ENCODE measurements around the gene KCNG2. TPM values are rescaled to one million over a fixed set of nuclear protein-coding genes. Genes with fewer than 3 reads are reported as not detected.

KCNG2 gene
- total and polyA plus RNA-seq, 2 experiments from 2014 or later, result 0.13 to 0.52 TPM

DNA sequence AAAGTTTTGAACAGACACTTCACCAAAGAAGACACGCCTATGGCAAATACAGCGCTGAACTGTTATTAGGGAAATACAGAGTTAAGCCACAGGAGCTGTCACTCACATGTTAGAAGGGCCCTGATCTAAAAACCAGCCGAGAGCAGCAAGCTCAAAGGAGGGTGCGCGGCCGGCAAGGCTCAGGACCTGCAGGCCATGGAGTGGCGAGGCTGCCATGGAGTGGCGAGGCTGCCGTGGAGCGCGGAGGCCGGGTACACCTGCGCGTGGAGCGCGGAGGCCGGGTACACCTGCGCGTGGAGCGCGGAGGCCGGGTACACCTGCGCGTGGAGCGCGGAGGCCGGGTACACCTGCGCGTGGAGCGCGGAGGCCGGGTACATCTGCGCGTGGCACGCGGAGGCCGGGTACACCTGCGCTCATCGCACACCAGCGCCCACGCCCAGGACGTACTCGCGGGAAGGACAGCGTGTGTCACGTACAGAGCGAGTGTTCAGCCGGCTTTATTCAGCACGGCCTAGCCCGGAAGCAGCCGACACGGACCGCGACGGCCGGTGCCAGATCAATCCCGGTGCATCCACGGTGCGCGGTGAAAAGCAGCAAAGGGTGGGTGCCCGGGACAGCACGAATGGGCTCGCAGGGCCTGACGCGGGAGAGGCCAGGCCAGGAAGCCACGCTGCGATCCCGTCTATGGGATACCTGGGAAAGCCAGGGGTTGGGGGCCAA is 84.9 kb downstream of the KCNG2 start (continued):
- TF ChIP-seq, protein P1, sequence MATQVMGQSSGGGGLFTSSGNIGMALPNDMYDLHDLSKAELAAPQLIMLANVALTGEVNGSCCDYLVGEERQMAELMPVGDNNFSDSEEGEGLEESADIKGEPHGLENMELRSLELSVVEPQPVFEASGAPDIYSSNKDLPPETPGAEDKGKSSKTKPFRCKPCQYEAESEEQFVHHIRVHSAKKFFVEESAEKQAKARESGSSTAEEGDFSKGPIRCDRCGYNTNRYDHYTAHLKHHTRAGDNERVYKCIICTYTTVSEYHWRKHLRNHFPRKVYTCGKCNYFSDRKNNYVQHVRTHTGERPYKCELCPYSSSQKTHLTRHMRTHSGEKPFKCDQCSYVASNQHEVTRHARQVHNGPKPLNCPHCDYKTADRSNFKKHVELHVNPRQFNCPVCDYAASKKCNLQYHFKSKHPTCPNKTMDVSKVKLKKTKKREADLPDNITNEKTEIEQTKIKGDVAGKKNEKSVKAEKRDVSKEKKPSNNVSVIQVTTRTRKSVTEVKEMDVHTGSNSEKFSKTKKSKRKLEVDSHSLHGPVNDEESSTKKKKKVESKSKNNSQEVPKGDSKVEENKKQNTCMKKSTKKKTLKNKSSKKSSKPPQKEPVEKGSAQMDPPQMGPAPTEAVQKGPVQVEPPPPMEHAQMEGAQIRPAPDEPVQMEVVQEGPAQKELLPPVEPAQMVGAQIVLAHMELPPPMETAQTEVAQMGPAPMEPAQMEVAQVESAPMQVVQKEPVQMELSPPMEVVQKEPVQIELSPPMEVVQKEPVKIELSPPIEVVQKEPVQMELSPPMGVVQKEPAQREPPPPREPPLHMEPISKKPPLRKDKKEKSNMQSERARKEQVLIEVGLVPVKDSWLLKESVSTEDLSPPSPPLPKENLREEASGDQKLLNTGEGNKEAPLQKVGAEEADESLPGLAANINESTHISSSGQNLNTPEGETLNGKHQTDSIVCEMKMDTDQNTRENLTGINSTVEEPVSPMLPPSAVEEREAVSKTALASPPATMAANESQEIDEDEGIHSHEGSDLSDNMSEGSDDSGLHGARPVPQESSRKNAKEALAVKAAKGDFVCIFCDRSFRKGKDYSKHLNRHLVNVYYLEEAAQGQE (IDR thresholded peaks at IDR 0.05; ENCODE audit: unreplicated experiment), result no peak
- TF ChIP-seq, protein P2, sequence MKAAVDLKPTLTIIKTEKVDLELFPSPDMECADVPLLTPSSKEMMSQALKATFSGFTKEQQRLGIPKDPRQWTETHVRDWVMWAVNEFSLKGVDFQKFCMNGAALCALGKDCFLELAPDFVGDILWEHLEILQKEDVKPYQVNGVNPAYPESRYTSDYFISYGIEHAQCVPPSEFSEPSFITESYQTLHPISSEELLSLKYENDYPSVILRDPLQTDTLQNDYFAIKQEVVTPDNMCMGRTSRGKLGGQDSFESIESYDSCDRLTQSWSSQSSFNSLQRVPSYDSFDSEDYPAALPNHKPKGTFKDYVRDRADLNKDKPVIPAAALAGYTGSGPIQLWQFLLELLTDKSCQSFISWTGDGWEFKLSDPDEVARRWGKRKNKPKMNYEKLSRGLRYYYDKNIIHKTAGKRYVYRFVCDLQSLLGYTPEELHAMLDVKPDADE (IDR thresholded peaks at IDR 0.05), result no peak
- no peak for TF ChIP-seq EZH2 (IDR thresholded peaks at IDR 0.05; ENCODE audit: low read depth, unreplicated experiment)

DNA sequence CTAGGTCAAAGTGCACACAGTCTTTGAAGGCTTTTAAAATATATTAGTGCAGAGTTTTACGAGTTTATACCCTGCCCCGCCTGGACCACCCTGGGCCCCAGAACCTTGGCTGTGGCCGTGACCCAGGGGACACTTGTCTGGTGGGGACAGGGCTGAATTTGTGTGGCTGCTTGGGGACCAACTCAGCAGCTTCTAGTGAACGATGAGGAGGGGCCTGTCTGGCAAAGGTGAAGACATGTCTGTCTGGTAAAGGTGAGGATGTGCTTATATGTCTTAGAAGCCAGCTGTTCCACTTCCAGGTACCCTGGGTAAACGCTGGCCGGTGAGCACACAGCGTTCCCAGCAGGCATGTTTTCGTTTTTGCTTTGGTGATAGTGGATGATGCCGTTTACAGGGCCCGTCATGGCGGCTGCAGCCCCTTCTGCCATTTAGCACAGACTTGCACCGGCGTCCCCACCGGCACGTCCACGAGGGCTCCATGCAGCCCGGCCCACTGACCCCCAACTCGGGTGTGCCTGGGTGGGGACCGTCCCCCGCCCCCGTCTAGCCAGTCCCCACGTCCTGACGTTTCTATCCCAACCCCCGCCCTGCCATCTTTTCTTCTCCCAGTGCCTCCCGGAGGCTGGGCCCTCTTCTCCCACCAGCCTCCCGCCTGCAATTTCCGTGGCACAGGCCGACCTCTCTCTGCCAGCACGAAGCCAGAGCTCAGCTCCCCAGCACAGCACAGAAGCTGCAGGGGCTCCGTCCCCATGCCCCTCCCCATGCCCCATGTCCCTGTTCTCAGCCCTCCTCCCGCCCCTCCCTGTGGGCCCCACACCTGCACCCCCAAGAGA is 85.9 kb downstream of the KCNG2 start:
- no peaks in the 10 kb centered on the region for H3F3A ChIP-seq (replicated peaks; ENCODE audit: low read depth)
- H3K4me3 ChIP-seq, result no peak overlapping the region
- no peak overlapping the region for H3K27ac Mint-ChIP-seq
- no peaks in the 10 kb centered on the region for H3K79me2 ChIP-seq (replicated peaks; ENCODE audit: insufficient read depth)
- peaks cover 10% of the 10 kb centered on the region for H3K9me3 Mint-ChIP-seq
- no peaks in the 10 kb centered on the region for H4K20me1 ChIP-seq (replicated peaks; ENCODE audit: insufficient read depth)
- H3K27me3 ChIP-seq (ENCODE audit: insufficient read depth), result no peaks in the 10 kb centered on the region
- DNase-seq (ENCODE audit: low spot score) (no peak), ATAC-seq (no peak)
- no peak overlapping the region for H2AFZ ChIP-seq
- no peak overlapping the region for H3K4me2 ChIP-seq
- no peaks in the 10 kb centered on the region for H3K9me2 ChIP-seq (ENCODE audit: insufficient read depth)
- no peak overlapping the region for H3K27ac ChIP-seq (ENCODE audit: low read depth)
- H3K36me3 ChIP-seq (ENCODE audit: insufficient read depth), result no peaks in the 10 kb centered on the region
- no peak overlapping the region for H3K4me3 Mint-ChIP-seq
- no peaks in the 10 kb centered on the region for H3K4me1 ChIP-seq (ENCODE audit: insufficient read depth)
- TF ChIP-seq STAT1 (IDR thresholded peaks at IDR 0.05; ENCODE audit: unreplicated experiment) (no peak), EZH2phosphoT487 (IDR thresholded peaks at IDR 0.05; ENCODE audit: unreplicated experiment) (no peak)
- peaks cover 4% of the 10 kb centered on the region for H3K27me3 Mint-ChIP-seq (ENCODE audit: insufficient read depth, low read depth, poor library complexity)
- no peaks in the 10 kb centered on the region for H3K4me1 Mint-ChIP-seq
- H3K36me3 Mint-ChIP-seq (ENCODE audit: low read depth), result no peaks in the 10 kb centered on the region; the same call in 2 of the 3 replicates

Data from GM23338 (cell line).